GM11168 (cell line): Measurements from ENCODE around the gene RPLP2.

ENCODE experiments used
- in situ Hi-C: fragments of 300-500 bp; cut with MboI; formaldehyde crosslinking; loops from one replicate; pipeline ENCODE4 v1.12.0; 2022; ENCODE audit warnings: low sequenced_read_pairs; ENCODE audit not compliant: unreplicated experiment

Gene RPLP2

GRCh38 chr11:831961-832528 is 22.3 kb downstream of the RPLP2 start:
- in situ Hi-C loops = no loop called here

- in situ Hi-C loops = no loop called here
These were observed 22.9 kb downstream of the RPLP2 start, which contains the start of gene CD151 for GRCh38 chr11:832529-833113. CD151 (plus strand) TSS chr11:832952; CDS start chr11:836070, 3,118 bp downstream.

- in situ Hi-C loops = no loop called here
These were observed 23.5 kb downstream of the RPLP2 start for GRCh38 chr11:833114-833791.

GRCh38 chr11:833849-834311 is 24.1 kb downstream of the RPLP2 start:
- in situ Hi-C loops = no loop called here

- in situ Hi-C loops = no loop called here
These were observed 24.9 kb downstream of the RPLP2 start for GRCh38 chr11:834371-835316.

GRCh38 chr11:836274-836673 is 26.5 kb downstream of the RPLP2 start:
- in situ Hi-C loops = no loop called here

GRCh38 chr11:836700-837099 is 26.9 kb downstream of the RPLP2 start:
- in situ Hi-C loops = no loop called here

- in situ Hi-C loops = no loop called here
These were observed 27.6 kb downstream of the RPLP2 start for GRCh38 chr11:837189-837989.

- in situ Hi-C loops = no loop called here
These were observed 28.2 kb downstream of the RPLP2 start for GRCh38 chr11:837990-838307.

- in situ Hi-C loops = no loop called here
These were observed 28.9 kb downstream of the RPLP2 start for GRCh38 chr11:838441-839279.

- in situ Hi-C loops = no loop called here
These were observed 29.5 kb downstream of the RPLP2 start for GRCh38 chr11:839280-839623.

- in situ Hi-C loops = loop anchor here (10.0 kb wide), 1 partner anchor 215 kb away; no protein-coding TSS in a partner anchor
These were observed 30.3 kb downstream of the RPLP2 start for GRCh38 chr11:839875-840617.

GRCh38 chr11:841981-842369 is 32.2 kb downstream of the RPLP2 start:
- in situ Hi-C loops = loop anchor here (10.0 kb wide), 1 partner anchor 213 kb away; no protein-coding TSS in a partner anchor

- in situ Hi-C loops = loop anchor here (10.0 kb wide), 1 partner anchor 212 kb away; no protein-coding TSS in a partner anchor
These were observed 32.7 kb downstream of the RPLP2 start, which contains the start of the genes POLR2L and TSPAN4 for GRCh38 chr11:842370-843002. POLR2L (minus strand) TSS chr11:842529; CDS start chr11:842508, 21 bp downstream. TSPAN4 (plus strand) TSS chr11:842852; CDS start chr11:850305, 7,453 bp downstream.

GRCh38 chr11:843086-843734 is 33.4 kb downstream of the RPLP2 start:
- in situ Hi-C loops = loop anchor here (10.0 kb wide), 1 partner anchor 212 kb away; no protein-coding TSS in a partner anchor

GRCh38 chr11:843818-844692 is 34.3 kb downstream of the RPLP2 start:
- in situ Hi-C loops = loop anchor here (10.0 kb wide), 1 partner anchor 211 kb away; no protein-coding TSS in a partner anchor
